Pancreas (tissue), 10 donors: ENCODE measurements around the gene CCDC73. TPM values are rescaled to one million over a fixed set of nuclear protein-coding genes. Genes with fewer than 3 reads are reported as not detected.

Experiments
- ATAC-seq, 4 donors: fragments of 200-7000 bp; cut with Tn5 transposase; one replicate each; pipeline versions ENCODE4 v1.8.0 to v1.9.1; 2020; ENCODE audit warnings: mild to moderate bottlenecking in 4 of 4, moderate library complexity in 4 of 4
- DNase-seq, 6 donors: peaks; one replicate each; pipeline ENCODE4 v3.0.0-alpha.2; 2020
- FAIRE-seq: peaks from 2 replicates; lab custom pipeline; 2012; peaks lifted over from hg19 to GRCh38; lab: Jason Lieb, UNC
- H3K27ac ChIP-seq, 4 donors: fragments of 200-600 bp; sonication (generic); 1 replicate in 3 of 4; 2 replicates in 1 of 4; pipeline versions ENCODE4 v1.5.0 to v1.8.0; 2020
- H3K27me3 ChIP-seq, 4 donors: fragments of 200-600 bp; one replicate each; pipeline ENCODE4 v1.8.0; 2021
- H3K36me3 ChIP-seq, 3 donors: fragments of 200-600 bp; sonication (generic) in 1 of 3; one replicate each; pipeline versions ENCODE4 v1.5.0 to v1.8.0; 2020 to 2021
- H3K4me1 ChIP-seq, 3 donors: fragments of 200-600 bp; one replicate each; pipeline ENCODE4 v1.8.0; 2021
- H3K4me3 ChIP-seq, 4 donors: fragments of 200-600 bp; sonication (generic) in 2 of 4; one replicate each; pipeline versions ENCODE4 v1.5.0 to v1.8.0; 2020 to 2021
- H3K9me3 ChIP-seq, 4 donors: fragments of 200-600 bp; one replicate each; pipeline ENCODE4 v1.8.0; 2021
- CTCF ChIP-seq, 4 donors: fragments of 200-600 bp; sonication (generic) in 3 of 4; IDR thresholded peaks; one replicate each; pipeline versions ENCODE4 v1.5.0 to v1.8.0; 2021; ENCODE audit warnings: antibody characterized with exemption in 4 of 4
- WGBS, 2 donors: extraction: QIAGEN DNeasy Blood & Tissue Kit; methylation state at CpG; one replicate each; pipeline ENCODE4 v1.1.7; 2013; 5-methylcytosine and 5-hydroxymethylcytosine counted together
- intact Hi-C, 3 donors: fragments of 100-400 bp; cut with DNase I; formaldehyde crosslinking; loops; one replicate each; pipeline versions ENCODE4 v1.11.1 to v1.14.2; 2022
- polyA plus RNA-seq, 2 donors: library from polyadenylated mRNA; stranded (reverse); fragments of 200-250 nt; gene quantifications; one replicate each; pipeline ENCODE4 v1.2.3, GENCODE V29; 2013
- total RNA-seq, 6 donors: library from RNA; stranded (reverse); fragmentation: NEBNext Ultra II Directional in 4 of 6; extraction: Animal tissue kit (Norgen Biotek cat#: 25700) in 4 of 6; gene quantifications; one replicate each; pipeline versions ENCODE4 v1.2.1 to v1.2.4, GENCODE V29; 2021 to 2023
- donor health status: healthy with polysubstance abuse.
- donor health status: DM: no; HTN: no; CAD: no; lungs with moderate emphysema.
- donor health status: DM: no; HTN: no; CAD: no.
- donor health status: control.
- donor health status: control.
- donor health status: Bipolar disorder and iron deficiency.
- donor health status: DM: yes; HTN: yes; CAD: no.
- donor health status: DM: no; HTN: no; CAD: no.
- donor health status: DM: no; HTN: no; CAD: no.
- donor health status: DM: yes; HTN: yes; CAD: no.

CCDC73 gene
- total and polyA plus RNA-seq, 8 donors = 0.06 TPM; not detected in 7

DNA sequence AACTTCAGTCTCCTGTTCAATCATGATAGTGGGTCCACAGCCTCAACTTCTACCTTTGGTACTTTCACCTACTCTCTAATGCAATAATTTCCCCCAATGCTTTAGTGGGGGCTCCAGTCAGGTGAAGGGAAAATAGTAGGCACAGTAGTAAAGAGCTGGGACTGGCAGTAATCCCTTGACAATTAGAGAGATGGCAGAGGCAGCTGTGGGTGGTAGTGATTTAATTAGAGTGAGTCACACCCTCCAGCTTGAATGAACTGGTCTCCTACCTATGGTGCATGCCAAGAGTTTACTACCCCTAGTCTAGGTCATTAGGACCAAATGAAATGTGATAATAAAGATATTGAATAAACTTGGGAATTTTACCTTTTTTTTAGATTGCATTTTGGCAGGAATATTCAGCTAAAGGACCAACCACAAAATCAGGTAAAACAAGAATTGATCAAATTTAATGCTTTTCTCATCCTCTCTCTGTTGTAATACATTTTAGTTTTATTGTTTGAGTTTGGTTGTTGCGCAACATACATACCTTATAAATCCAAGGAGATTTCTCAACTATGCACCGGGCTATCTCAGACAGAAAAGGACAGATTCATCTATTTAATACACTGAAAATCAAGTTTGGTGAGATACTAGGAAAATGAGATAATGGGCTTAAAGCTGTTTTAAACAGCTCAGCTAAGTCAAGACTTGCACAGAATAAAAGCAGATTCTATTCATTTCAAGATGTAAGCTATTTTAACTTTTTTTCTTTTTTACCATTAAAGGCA lies 44.2 kb upstream of the CCDC73 start:
- Histone ChIP-seq H3K27ac (no peak overlapping the region), H3K4me3 (no peak overlapping the region), H3K27me3 (no peaks in the 10 kb centered on the region), H3K36me3 (no peaks in the 10 kb centered on the region), H3K9me3 (no peaks in the 10 kb centered on the region), H3K4me1 (no peaks in the 10 kb centered on the region)
- FAIRE-seq = no peak
- intact Hi-C loops = no loop called here
- 69 to 74% methylated on average over 2 of the region's 2 CpGs for WGBS, 2 donors
- no peak for ATAC-seq
- DNase-seq = no peak
- no peak for TF ChIP-seq CTCF (IDR thresholded peaks at IDR 0.05)

GRCh38 chr11:32836946-32837345 lies 42.5 kb upstream of the CCDC73 start:
- no peak for FAIRE-seq
- intact Hi-C loops = no loop called here

DNA sequence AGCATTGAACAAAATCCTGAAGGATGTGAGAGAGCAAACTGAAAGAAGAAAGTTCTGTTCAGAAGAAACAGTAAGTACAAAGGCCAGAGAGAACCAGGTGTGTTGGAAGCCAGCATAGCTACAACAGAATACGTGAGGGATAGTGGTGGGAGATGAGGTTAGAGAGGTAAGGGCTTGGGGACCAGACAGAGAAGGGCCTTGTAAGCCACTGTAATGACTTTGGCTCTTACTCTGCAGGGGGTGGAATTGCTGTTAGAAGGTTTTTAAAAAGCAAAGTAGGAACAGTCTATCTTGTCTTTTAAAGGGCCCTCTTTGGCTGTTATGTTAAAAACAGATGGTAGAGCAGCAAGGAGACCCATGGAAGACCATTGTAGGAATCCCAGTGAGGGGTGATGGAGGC lies 39.5 kb upstream of the CCDC73 start:
- FAIRE-seq (no peak), ATAC-seq (no peak), DNase-seq (no peak)
- Histone ChIP-seq H3K9me3 (no peaks in the 10 kb centered on the region), H3K27ac (no peak overlapping the region), H3K4me1 (peaks cover 0 to 7% (median 0%) of the 10 kb centered on the region in 3 donors), H3K27me3 (no peaks in the 10 kb centered on the region), H3K36me3 (no peaks in the 10 kb centered on the region), H3K4me3 (no peak overlapping the region)
- WGBS, 2 donors = 83 to 100% methylated on average over 1 of the region's 1 CpG
- intact Hi-C loops = no loop called here
- TF ChIP-seq CTCF (IDR thresholded peaks at IDR 0.05) = no peak

More at GRCh38 chr11:32836946-32837345, 42.5 kb upstream of the CCDC73 start:
- H3K27me3 ChIP-seq = no peaks in the 10 kb centered on the region
- TF ChIP-seq CTCF (IDR thresholded peaks at IDR 0.05) = no peak
- 76 to 89% methylated on average over 2 of the region's 2 CpGs for WGBS, 2 donors
- DNase-seq (no peak), ATAC-seq (no peak)
- H3K4me3 ChIP-seq = no peak overlapping the region
- no peaks in the 10 kb centered on the region for H3K4me1 ChIP-seq
- no peaks in the 10 kb centered on the region for H3K9me3 ChIP-seq
- H3K27ac ChIP-seq = no peak overlapping the region
- no peaks in the 10 kb centered on the region for H3K36me3 ChIP-seq

DNA sequence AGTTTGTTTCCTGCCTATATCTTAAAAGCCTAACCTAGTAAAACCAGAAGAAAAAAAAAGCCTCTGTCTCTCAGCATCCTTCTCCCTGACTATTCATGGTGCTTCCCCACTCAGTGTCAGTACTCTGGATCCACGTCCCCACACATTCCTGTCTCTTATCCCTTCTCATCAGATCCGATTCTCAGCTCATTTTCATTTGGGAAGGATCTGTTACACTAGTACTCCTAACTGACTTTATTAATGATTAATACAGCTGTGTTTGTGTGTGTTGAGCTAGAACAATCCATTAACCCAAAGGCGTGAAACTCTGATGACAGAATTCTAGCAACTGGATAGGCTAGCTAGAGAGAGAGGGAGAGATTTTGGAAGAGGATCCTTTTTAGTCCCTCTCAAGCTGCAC lies 36.8 kb upstream of the CCDC73 start:
- no peak for DNase-seq
- no peak for FAIRE-seq
- WGBS, 2 donors = 49 to 59% methylated on average over 3 of the region's 3 CpGs
- Histone ChIP-seq H3K27ac (peak overlapping the region in 1 of 4 donors; percentile 95), H3K27me3 (no peaks in the 10 kb centered on the region), H3K9me3 (no peaks in the 10 kb centered on the region), H3K36me3 (no peaks in the 10 kb centered on the region), H3K4me3 (peak overlapping the region in 1 of 4 donors; percentile 85), H3K4me1 (peaks cover 0 to 7% (median 0%) of the 10 kb centered on the region in 3 donors)
- intact Hi-C loops = no loop called here
- ATAC-seq = no peak
- TF ChIP-seq CTCF (IDR thresholded peaks at IDR 0.05) = no peak

DNA sequence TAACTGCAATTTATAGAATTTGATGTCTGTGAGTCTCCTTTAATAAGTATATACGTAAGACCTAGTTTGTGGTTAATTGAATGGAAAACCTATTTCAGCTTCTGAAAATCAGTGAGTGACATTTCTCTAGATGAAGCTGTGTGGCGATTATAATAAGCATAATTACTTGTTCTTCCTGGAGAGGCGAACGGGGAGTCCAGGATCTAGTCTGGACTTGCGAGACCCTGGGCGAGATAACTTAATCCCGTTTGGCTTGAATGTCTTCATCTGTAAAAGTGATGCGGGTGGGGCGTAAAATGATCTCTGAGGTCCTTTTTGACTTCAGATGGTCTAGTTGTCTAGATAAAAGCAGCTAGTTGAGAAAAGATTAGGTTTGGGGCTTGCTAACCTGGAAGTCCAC lies 36.3 kb upstream of the CCDC73 start:
- FAIRE-seq = no peak
- 48 to 56% methylated on average over 9 of the region's 9 CpGs for WGBS, 2 donors
- no peak for TF ChIP-seq CTCF (IDR thresholded peaks at IDR 0.05)
- Histone ChIP-seq H3K27ac (peak overlapping the region in 2 of 4 donors; percentile 94 to 95), H3K36me3 (no peaks in the 10 kb centered on the region), H3K4me1 (peaks cover 0 to 7% (median 0%) of the 10 kb centered on the region in 3 donors), H3K27me3 (no peaks in the 10 kb centered on the region), H3K9me3 (no peaks in the 10 kb centered on the region), H3K4me3 (peak overlapping the region in 2 of 4 donors; percentile 66 to 85)
- DNase-seq = no peak
- intact Hi-C loops = no loop called here
- no peak for ATAC-seq
